ENCODE measurements around the gene HIGD1B.

- TF ChIP-seq CTCF (conservative IDR thresholded peaks at IDR 0.05; ENCODE audit: low read length) (no peak), EZH2phosphoT487 (IDR thresholded peaks at IDR 0.05; ENCODE audit: borderline replicate concordance, low read depth, low read length) (no peak)
Measured at GRCh38 chr17:44854192-44854591, 6.5 kb downstream of the HIGD1B start.

Data from OCI-LY7 (cell line).